Endometrium (tissue), 2 donors: ENCODE data around the gene CNPPD1.

ENCODE experiments used
- FAIRE-seq: peaks from 2 replicates; lab custom pipeline; 2012; peaks lifted over from hg19 to GRCh38; lab: Jason Lieb, UNC
- donor health status: control.
- donor health status: control.

CNPPD1 gene

GRCh38 chr2:219160186-219161017 is 16.3 kb downstream of the CNPPD1 start, which contains the start of gene NHEJ1:
TSS of gene NHEJ1 (minus strand) at chr2:219160815. CDS start at chr2:219158362, 2,453 bp downstream.
- no peak for FAIRE-seq

GRCh38 chr2:219159771-219160185 is 16.9 kb downstream of the CNPPD1 start:
- no peak for FAIRE-seq

DNA sequence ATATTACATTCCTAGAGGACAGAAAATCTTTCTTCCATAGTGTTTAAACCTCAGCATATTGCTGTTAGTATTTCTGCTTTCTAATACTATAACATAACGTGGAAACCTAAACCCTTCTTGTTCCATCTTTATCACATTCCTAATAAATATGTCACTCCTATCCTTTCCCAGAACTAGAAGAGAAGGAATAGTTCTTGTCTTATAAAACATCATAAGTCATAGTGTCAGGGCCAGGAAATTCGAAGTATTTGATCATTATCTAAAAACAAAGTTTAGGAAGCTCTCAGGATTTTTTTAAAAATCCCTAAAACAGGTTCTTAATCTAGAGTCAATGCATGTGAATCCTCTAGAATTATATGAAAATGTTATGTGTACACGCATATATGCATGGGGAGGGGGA is 18.1 kb downstream of the CNPPD1 start:
- no peak for FAIRE-seq

DNA sequence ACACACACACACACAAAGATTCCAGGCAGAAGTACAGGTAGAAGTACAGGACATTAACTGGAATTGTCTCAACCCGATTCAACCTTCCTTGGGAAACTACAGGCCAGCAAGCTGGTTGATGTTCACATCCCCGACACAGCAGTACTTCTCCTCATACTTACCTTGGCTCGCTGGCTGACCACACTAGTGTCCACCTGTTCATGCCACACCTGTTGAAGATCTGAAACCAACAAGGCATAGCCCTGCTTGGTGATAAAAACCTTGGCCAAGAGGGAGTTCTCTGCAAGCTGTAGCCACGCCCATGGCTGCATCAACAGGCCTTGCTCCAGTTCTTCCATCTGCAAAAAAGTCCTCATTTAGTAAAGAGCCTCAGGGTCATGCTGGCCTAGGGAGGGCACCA is 18.7 kb downstream of the CNPPD1 start:
- FAIRE-seq, result no peak

DNA sequence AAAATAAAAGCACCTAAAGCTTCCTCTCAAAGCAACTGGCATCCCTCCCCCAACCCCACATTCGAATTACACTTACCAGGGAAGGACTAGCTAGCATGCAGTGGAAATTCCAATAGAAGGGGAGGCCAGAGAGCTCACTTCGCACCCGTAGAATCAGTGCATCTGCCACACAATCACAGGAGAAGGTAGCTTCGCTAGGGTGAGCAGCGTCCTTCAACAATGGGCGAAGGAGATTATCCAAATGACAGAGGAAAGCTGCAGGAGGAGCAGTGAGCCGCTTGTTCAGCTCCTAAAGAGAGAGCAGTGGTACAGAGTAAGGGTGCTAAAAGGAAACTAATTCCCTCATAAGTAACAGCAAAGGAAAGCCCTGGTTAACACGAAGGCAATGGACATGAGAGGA is 19.3 kb downstream of the CNPPD1 start:
- no peak for FAIRE-seq

GRCh38 chr2:219155054-219155644 is 21.6 kb downstream of the CNPPD1 start:
- FAIRE-seq, result peak; percentile 71

DNA sequence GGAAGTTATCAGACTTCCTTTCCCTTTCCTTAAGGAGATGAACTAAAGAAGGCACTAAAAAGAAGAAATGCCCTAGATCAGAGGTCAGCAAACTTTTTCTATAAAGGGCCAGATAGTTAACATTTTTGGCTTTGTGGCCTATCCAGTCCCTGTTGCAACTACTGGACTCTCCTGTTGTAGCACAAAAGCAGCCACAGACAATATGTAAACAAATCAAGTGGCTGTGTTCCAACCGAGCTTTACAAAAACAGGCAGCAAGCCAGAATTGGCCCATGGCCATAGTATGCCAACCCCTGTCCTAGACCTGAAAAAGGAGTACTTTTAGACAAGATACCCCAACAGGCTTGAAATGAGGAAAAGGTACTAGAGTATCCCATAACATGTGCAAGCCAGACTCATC is 27.1 kb downstream of the CNPPD1 start:
- FAIRE-seq, result no peak

DNA sequence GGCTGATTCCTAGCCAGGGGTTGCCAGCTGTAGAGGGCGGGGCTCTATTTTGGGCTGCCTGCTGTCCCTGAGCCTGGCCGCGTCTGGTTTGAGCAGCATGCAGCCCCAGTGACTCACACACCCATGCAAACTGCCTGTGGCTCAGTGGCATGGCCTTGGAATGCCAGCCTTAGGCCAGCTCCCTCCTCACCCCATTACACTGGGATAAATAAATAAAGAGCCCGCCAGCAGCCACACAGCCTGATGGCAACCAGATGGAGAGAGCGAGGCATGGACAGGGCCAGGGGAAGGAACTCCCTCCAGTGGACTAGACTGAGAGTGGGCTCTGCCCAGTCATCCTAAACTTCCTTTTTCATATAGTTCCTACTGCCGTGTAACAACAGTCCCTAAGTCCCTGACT is 34.4 kb downstream of the CNPPD1 start:
- no peak for FAIRE-seq

GRCh38 chr2:219140722-219141121 is 36.0 kb downstream of the CNPPD1 start:
- FAIRE-seq, result no peak

DNA sequence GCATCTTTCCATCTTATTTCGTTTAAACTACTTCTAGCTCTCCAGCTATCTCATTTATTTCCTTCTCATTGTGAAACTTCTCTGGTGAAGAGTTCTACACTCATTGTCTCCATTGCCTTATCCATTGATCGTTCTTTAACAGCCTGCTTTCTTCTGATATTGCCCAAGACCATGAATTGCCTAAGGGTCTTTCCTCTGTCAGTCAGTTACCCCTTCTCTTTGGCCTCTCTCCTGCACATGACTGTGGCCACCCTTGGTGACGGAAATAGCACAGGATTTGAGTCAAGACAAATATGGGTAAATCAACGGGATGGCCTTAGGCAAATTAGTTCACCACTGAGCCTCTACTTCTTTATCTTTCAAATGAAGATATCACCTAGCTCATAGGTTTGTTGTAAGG is 42.7 kb downstream of the CNPPD1 start:
- no peak for FAIRE-seq

DNA sequence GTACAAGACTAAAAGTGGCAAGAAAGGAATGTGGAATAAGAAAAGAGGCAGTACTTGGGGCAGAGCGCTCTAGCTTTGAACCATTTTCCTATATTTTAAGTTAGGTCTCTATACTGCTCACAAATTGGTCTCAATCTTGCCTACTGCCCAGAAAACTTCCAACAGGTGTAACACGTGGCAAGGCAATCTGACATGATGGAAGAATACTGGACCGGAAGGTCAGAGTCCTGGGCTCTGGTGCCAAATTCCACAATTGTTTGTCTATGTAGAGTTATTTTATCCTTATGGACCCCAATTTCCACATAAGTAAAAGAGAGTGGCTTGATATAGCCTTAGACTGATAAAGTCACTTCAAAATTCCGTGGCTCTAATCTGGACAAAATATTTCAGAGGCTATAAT is 45.0 kb downstream of the CNPPD1 start:
- no peak for FAIRE-seq

- FAIRE-seq, result no peak
These were observed 45.4 kb downstream of the CNPPD1 start for GRCh38 chr2:219131327-219131726.

GRCh38 chr2:219129589-219129988 is 47.1 kb downstream of the CNPPD1 start:
- FAIRE-seq, result no peak

DNA sequence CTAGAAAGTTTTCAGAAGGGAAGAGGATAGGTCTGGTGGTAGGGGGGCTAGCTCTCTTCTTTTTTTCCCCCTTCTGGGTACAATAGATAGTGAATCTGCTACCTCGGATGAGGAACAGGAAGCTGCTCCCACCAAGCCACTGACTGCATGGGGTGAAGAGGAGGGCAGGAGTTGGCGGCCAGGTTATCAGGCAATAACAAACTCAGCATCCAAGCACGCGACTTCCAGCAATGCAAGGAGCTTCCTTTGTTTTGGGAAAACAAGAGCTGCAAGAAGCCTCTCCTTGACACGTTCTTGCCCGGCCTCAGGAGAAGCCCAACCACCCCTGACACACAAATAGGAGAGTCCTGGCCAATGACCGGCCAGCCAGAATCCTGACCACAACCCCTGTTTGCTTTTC is 48.3 kb downstream of the CNPPD1 start:
- FAIRE-seq, result no peak

DNA sequence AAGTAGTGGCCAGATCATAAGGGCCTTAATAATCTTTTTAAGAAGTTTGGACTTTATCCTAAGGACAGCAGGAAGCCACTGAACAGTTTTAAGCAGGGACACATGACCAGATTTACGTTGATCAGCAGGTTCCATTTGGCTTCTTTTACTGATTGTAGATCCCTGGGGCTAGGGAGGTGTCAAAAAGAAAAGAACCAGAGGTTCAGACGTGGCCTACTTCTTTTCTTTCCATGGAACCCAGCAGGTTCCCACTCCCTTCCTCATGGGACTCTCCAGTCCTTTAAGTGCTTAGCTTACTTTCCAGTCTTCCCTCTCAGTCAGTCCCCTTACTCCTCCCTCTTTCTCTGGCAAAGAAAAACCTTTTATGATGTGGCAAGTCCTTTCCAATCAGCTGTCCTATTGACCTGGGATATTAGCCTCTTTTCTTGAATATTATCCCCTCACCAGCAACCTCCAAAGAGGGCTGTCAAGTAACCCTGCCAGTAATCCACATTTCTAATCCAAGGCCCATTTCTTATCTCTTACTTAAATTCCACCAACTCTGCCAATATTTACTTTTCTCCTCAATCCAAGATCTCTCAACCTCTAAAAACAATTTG is 49.6 kb downstream of the CNPPD1 start:
- FAIRE-seq, result no peak

DNA sequence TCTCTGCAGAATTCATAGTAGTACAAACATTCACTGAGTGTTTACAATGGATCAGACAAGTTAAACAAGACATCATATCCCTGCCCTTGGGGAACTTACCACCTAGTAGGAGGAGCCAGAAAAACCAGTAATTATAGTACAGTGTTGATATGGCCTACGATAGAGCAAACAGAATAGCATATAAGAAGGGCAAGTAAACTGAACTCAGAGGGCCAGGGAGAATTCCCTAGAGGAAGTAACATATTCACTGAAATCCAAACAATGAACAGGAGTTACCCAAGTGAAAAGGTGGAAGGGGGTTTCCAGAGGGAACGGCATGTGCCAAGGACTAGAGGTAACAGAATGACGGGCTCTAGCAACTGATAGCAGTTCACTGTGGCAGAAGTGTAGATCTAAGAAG is 50.2 kb downstream of the CNPPD1 start:
- no peak for FAIRE-seq

DNA sequence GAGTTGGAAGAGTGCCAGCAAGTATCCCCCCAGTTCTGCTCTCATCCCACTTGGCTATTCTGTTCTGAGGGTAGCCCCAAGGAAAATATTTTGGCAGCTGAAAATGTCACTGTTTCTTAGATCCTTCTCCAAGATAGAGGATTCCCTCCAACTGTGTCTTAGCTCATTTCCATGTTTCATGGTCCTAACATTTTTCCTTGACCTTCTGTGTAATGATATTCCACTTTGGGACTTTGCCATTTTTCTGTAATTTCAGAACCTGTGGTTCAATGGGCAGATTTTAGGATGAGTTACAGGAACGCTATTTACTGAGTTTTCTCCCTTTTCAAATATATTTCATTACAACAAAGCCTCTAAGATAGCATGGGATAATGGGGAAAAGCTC is 50.8 kb downstream of the CNPPD1 start:
- no peak for FAIRE-seq

GRCh38 chr2:219125225-219125885 is 51.4 kb downstream of the CNPPD1 start:
- no peak for FAIRE-seq

GRCh38 chr2:219124381-219125110 is 52.2 kb downstream of the CNPPD1 start:
- no peak for FAIRE-seq

GRCh38 chr2:219123356-219124135 is 53.2 kb downstream of the CNPPD1 start:
- FAIRE-seq, result no peak
